ENCODE data around the gene ZBTB20.
A peak's percentile ranks its signal among the peaks of the same experiment; 100 is the strongest.
"Not testable (repeated sequence)": the region's sequence is repeated elsewhere in the genome, so short reads cannot be mapped to it uniquely, and the experiment has no call there.

The ZBTB20 gene

DNA sequence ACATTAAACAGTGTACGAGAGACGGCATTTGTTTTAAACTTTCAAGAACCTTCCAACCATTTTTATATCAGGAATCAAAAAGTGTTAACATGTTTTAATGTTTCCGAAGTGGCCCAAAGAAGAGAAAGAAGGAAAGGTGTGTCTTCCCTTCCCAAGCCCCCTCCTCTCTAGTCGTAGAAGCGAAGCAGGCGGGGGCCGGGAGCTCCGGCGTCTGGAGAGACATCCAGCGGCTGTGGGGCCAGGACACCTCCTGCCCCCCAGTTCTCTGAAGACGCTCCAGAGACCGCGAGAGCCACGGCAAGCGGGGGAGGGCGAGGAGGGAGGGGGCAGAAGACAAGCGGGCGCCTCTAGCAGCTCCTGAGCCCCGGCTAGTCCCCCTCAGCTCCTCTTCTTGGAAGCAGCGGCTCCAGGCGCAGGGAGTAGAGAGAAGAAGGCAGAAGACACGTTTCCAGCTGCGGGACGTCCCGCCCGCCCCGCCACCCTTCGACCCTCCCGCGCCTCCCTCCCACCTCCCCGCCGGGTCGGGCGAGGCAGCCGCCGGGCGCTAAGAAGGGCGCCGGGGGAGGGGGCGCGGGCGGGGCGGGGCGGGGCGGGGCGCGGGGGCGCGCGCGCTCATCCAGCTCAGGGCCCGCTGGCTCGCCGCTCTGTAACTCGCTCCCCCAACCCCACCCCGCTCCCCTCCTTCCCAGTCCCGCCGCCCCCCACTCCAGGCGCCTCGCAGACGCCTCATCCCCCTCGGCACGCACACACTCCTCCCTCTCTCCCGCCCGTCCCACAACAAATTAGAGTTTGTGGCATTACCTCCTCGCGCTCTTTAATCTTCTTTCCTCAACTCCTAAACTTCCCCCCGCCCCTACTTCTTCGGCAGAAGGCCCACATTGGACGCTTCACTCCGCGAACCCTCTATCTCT lies at the start of gene ZBTB20:
Gene ZBTB20 (minus strand): TSS at position 871 of the 911 bp plus-strand sequence.
- DNase-seq (ENCODE audit: extremely low spot score, insufficient read length, low read depth), result no peak

GRCh38 chr3:115194476-115194875 lies 47.4 kb upstream of the ZBTB20 start:
- no peak for DNase-seq (ENCODE audit: extremely low spot score, insufficient read length, low read depth)
- no peak for FAIRE-seq

More for the DNA sequence above, at the start of gene ZBTB20:
- FAIRE-seq, result no peak

DNA sequence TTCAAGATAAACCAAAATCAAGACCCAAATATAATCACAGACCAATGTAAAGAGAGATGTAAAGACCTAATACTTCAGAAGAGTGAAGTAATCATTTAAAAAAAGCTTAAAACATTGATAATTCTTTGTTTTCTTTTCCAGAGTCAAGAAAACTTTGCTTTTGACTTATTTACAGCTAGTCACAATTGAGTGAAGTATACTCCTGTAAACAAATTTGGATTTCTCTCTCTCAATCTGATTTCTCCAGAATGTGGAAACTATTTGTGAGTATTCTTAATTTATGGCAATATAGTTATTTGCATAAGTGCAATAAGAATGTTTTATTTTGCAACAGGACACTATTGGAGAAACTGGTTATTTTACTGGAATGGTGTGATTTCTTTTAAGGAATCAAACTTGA lies 43.7 kb upstream of the ZBTB20 start:
- FAIRE-seq, result no peak

DNA sequence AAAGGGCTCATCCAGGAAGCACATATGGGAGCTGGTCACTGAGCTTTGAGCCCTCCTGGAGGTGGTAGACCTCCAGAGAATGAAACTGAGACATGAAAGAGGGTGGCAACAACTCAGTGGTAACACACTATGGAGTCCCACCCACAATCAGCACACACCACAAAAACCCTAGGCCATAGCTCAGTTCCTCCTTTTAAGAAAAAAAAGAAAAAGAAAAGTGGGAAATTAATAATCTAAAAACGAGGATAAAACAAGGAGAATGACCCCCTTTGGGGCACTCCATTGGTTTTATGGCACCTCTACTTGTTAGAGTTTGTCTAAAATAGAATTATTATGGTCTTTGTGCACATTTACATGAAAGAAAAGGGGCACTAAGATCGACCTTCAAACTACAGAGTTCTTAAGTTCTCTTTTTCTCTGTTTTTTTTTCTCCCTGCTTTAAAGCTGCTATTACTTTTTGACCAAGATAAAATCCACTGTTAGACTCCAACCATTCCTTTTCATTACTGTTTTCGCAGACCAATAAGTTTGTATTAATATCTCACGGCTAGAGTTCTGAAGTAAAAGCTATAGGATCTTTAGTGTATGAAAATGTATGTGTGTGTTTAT lies 40.2 kb upstream of the ZBTB20 start:
- FAIRE-seq, result peak; percentile 90
- peak; percentile 33 for DNase-seq (ENCODE audit: extremely low spot score, insufficient read length, low read depth)

More for the DNA sequence above, 43.7 kb upstream of the ZBTB20 start:
- no peak for DNase-seq (ENCODE audit: extremely low spot score, insufficient read length, low read depth)

DNA sequence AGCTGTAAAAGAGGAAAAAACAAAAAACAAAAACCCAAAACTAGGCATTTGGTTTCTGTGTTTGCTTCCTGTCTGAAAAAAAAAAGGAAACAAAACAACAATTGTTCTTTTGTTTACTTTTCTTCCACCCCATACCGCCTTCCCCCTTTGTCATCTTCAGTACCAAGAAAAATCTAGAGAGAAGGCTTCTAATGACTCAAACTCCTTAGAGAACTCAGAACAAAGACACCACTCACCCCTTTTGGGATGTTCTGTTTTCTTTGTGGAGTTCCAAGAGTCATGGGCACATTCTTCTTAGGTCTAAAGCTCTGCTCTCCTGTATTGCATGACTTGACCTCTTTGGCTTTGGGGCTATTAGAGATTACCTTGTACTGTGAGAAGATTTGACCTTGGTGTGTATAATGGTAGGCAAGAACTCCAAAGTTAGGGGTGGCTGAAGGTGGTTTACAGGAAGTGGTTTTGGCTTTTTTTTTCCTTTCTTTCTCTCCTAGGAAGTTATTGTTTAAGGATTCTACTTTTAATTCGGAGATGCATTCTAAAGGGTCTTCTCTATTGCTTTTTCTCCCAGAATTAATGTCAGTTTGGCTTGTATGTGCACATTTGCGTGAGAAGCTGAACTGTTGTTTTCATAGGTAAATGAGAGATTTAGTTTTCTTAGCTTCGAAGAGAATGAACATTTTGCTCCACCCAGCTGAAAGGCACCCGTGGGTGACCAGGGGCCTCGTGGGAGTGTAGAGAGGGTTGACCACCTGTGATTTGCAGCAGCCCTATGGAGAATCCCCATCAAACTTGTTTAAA lies 39.5 kb upstream of the ZBTB20 start:
- FAIRE-seq, result no peak
- no peak for DNase-seq (ENCODE audit: extremely low spot score, insufficient read length, low read depth)

DNA sequence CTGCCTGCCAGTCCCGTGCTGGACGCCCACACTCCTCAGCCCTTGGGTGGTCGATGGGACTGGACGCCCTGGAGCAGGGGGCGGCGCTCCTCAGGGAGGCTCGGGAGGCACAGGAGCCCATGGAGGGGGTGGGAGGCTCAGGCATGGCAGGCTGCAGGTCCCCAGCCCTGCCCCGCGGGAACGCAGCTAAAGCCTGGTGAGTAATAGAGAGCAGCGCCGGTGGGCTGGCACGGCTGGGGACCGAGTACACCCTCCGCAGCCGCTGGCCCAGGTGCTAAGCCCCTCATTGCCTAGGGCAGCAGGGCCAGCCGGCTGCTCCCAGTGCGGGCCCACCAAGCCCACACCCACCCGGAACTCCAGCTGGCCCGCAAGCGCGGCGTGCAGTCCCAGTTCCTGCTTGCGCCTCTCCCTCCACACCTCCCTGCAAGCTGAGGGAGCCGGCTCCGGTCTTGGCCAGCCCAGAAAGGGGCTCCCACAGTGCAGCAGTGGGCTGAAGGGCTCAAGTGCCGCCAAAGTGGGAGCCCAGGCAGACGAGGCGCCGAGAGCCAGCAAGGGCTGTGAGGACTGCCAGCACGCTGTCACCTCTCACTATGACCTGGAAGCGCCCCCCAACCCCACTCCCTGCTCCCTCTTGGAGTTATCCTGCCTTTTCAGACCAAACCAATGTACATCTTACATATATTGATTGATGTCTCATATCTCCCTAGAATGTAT lies 37.9 kb upstream of the ZBTB20 start:
- not testable (repeated sequence) for DNase-seq (ENCODE audit: extremely low spot score, insufficient read length, low read depth); FAIRE-seq

- not testable (repeated sequence) for DNase-seq (ENCODE audit: extremely low spot score, insufficient read length, low read depth); FAIRE-seq
Observed at GRCh38 chr3:115178930-115179329, 31.8 kb upstream of the ZBTB20 start.

DNA sequence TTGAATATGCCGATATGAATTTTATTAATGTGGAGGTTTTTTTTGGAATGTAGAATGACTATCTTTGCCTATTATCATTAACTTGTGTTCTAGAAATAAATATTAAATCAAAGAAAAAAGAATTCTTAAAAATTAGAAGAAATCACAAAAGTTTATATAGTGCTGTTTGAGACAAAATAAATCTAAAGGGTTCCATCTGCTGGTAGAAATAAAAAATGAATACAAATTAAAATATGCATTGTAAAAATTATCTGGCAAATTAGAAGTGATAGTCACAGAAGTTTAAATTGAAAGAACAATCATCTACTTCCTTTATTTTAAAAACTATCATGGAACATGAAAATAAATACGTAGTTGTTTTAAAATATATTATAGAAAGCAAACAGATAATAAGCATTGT lies 22.7 kb upstream of the ZBTB20 start:
- FAIRE-seq, result no peak
- DNase-seq (ENCODE audit: extremely low spot score, insufficient read length, low read depth), result no peak

GRCh38 chr3:115165701-115166100 lies 18.6 kb upstream of the ZBTB20 start:
- FAIRE-seq (no peak), DNase-seq (ENCODE audit: extremely low spot score, insufficient read length, low read depth) (no peak)

DNA sequence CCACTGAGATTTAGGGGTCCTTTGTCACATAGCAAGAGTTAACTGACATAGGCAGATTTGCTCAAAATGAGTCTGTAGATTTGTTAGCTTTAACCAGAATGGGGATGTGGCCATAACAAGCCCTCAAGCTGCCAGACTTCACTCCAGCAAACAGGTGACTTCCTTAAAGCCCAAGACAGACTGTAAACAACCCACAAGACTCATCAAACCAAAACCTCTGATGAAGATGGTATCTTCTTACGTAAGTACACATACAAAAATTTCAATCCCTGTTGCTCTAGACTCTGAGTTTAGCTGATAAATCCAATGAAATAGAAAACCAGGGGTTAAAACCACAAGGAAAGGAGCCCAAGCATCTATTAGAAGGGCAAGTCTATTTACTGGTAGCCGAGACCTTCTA lies 18.2 kb upstream of the ZBTB20 start:
- DNase-seq (ENCODE audit: extremely low spot score, insufficient read length, low read depth) (no peak), FAIRE-seq (no peak)

- no peak for FAIRE-seq
- DNase-seq (ENCODE audit: extremely low spot score, insufficient read length, low read depth), result no peak
Observed at GRCh38 chr3:115164374-115165221, 17.5 kb upstream of the ZBTB20 start.

DNA sequence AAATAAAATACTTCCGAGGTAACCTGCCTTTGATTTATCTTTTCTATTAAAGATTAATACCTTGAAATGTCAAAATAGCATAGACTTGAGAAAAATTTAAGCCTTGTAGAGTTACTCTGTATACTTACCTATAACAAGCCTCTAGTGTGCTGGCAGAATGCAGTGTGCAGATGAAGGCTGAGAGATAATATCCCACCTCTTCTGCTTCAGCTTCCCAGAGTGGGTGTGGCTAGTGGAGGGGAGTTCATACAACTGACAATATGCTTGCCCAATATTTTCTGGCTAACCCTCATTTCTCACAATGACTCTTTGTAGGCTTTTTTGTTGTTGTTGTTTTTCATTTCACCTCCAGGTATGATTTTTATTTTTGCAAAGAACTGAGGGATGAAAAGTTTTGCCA lies 15.7 kb upstream of the ZBTB20 start:
- DNase-seq (ENCODE audit: extremely low spot score, insufficient read length, low read depth) (no peak), FAIRE-seq (no peak)

- no peak for FAIRE-seq
- DNase-seq (ENCODE audit: extremely low spot score, insufficient read length, low read depth), result no peak
Observed at GRCh38 chr3:115161866-115162265, 14.8 kb upstream of the ZBTB20 start.

DNA sequence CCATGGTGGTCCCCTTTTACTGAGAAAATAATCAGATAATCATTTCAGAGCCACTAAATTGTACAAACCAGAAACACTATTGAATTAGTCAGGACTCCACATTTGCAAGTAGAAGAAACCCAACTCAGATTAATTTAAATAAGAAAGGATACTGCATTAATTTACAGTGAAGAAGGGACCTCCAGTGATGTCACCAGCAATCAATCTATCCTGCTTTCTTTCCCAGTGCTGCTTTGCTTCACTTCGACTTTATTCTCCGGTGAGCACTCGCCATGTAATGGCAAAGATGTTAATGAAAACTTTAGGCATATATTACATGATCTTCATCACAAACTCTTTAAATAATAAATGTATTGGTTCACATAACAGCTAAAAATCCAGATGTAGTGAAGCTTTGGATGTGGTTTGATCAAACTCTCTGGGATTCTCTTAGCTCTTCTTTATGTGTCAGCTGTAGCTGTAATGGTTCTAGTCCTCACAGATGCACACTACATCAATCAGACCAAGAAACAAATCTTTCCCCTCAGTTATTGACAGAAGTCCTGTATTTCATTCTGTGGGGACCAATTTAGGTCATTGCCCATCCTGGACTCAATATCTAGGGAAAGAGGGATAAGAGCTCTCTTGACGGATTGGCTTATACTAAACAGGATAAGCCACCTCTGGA lies 14.2 kb upstream of the ZBTB20 start:
- FAIRE-seq, result no peak

GRCh38 chr3:115160295-115160694 lies 13.2 kb upstream of the ZBTB20 start:
- FAIRE-seq (peak; percentile 88), DNase-seq (ENCODE audit: extremely low spot score, insufficient read length, low read depth) (peak; percentile 17)

More for the DNA sequence above, 14.2 kb upstream of the ZBTB20 start:
- no peak for DNase-seq (ENCODE audit: extremely low spot score, insufficient read length, low read depth)

DNA sequence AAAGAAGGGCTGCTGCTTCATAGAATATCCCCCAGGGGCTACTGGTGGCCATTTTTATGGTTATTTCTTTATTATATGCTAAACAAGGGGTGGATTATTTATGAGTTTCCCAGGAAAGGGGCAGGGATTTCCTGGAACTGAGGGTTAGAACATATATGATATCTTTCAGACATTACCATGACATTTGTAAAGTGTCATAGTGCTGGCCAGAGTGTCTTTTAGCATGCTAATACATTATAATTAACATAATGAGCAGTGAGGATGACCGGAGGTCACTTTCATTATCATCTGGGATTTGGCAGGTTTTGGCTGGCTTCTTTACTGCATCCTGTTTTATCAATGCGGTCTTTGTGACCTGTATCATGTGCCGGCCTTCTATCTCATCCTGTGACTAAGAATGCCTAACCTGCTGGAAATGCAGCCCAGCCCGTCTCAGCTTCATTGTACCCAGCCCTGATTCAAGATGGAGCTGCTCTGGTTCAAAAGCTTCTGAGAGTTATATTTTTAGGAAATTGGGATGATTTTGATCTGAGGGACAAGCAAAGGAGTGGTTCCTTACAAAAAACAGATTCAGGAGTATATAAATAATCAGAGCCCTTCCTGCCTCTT lies 9.1 kb upstream of the ZBTB20 start:
- no peak for FAIRE-seq
- DNase-seq (ENCODE audit: extremely low spot score, insufficient read length, low read depth), result no peak

- DNase-seq (ENCODE audit: extremely low spot score, insufficient read length, low read depth), result no peak
- FAIRE-seq, result no peak
Observed at GRCh38 chr3:115154611-115155010, 7.5 kb upstream of the ZBTB20 start.

- no peak for DNase-seq (ENCODE audit: extremely low spot score, insufficient read length, low read depth)
- no peak for FAIRE-seq
Observed at GRCh38 chr3:115151921-115152320, 4.8 kb upstream of the ZBTB20 start.

Measured in GM18507 (cell line).